HepG2 (cell line): ENCODE data around the gene BBIP1. TPM values are rescaled to one million over a fixed set of nuclear protein-coding genes. Genes with fewer than 3 reads are reported as not detected.

Experiments used
- CBX1 ChIP-seq: IDR thresholded peaks from one replicate; pipeline ENCODE4 v1.6.1; 2016; ENCODE audit warnings: antibody characterized with exemption, low read depth
- CCAR2 ChIP-seq: fragments of 200-400 bp; formaldehyde crosslinking; optimal IDR thresholded peaks from 2 replicates; pipeline ENCODE3; 2018; ENCODE audit warnings: low read depth, mild to moderate bottlenecking, low read length, moderate library complexity
- CERS6 ChIP-seq: sonication (generic); formaldehyde crosslinking; IDR thresholded peaks from 2 replicates; pipeline ENCODE4 v1.5.0; 2020; ENCODE audit warnings: missing genetic modification reagents
- E2F2 ChIP-seq: sonication (generic); formaldehyde crosslinking; IDR thresholded peaks from 2 replicates; pipeline ENCODE4 v1.4.0; 2020; ENCODE audit warnings: missing genetic modification reagents, borderline replicate concordance
- ERF ChIP-seq: IDR thresholded peaks from 2 replicates; pipeline ENCODE4 v1.6.1; 2018; ENCODE audit warnings: missing biosample characterization, missing genetic modification reagents
- ETS1 ChIP-seq: sonication (generic); formaldehyde crosslinking; IDR thresholded peaks from 2 replicates; pipeline ENCODE4 v1.4.0; 2020; ENCODE audit warnings: missing genetic modification reagents
- GABPB1 ChIP-seq: IDR thresholded peaks from 2 replicates; pipeline ENCODE4 v1.6.1; 2016; ENCODE audit warnings: mild to moderate bottlenecking, missing genetic modification reagents, moderate library complexity, missing compliant biosample characterization
- GPN1 ChIP-seq: sonication (generic); formaldehyde crosslinking; IDR thresholded peaks from 2 replicates; pipeline ENCODE4 v1.5.1; 2020; ENCODE audit warnings: missing genetic modification reagents, borderline replicate concordance
- HMG20A ChIP-seq: IDR thresholded peaks from 2 replicates; pipeline ENCODE4 v1.6.1; 2016; ENCODE audit warnings: borderline replicate concordance
- JUNB ChIP-seq: sonication (generic); formaldehyde crosslinking; IDR thresholded peaks from 2 replicates; pipeline ENCODE4 v1.8.0; 2022; ENCODE audit warnings: missing genetic modification reagents, mild to moderate bottlenecking, borderline replicate concordance
- KAT2B ChIP-seq: fragments of 150-350 bp; IDR thresholded peaks from 2 replicates; pipeline ENCODE4 v1.6.1; 2014; ENCODE audit warnings: low read depth, low read length, borderline replicate concordance
- KDM5A ChIP-seq: fragments of 200-600 bp; sonication (generic); IDR thresholded peaks from 2 replicates; pipeline ENCODE4 v1.7.0; 2018; ENCODE audit warnings: antibody characterized with exemption, mild to moderate bottlenecking, low read length, borderline replicate concordance
- MIER3 ChIP-seq: IDR thresholded peaks from 2 replicates; pipeline ENCODE4 v1.6.1; 2016; ENCODE audit warnings: missing compliant biosample characterization, borderline replicate concordance
- PAF1 ChIP-seq: IDR thresholded peaks from 2 replicates; pipeline ENCODE4 v1.6.1; 2016; ENCODE audit warnings: missing genetic modification reagents, missing compliant biosample characterization
- PHF21A ChIP-seq: sonication (generic); formaldehyde crosslinking; IDR thresholded peaks from 2 replicates; pipeline ENCODE4 v1.5.0; 2020; ENCODE audit warnings: mild to moderate bottlenecking, missing genetic modification reagents
- PPARG ChIP-seq: conservative IDR thresholded peaks from 2 replicates; pipeline ENCODE4 v1.6.1; 2016; ENCODE audit warnings: missing biosample characterization, missing genetic modification reagents
- SP5 ChIP-seq: IDR thresholded peaks from 2 replicates; pipeline ENCODE4 v1.6.1; 2016; ENCODE audit warnings: low read depth, borderline replicate concordance
- STAG1 ChIP-seq: sonication (generic); formaldehyde crosslinking; IDR thresholded peaks from 2 replicates; pipeline ENCODE4 v1.4.0; 2020; ENCODE audit warnings: missing genetic modification reagents
- TRAFD1 ChIP-seq: sonication (generic); formaldehyde crosslinking; IDR thresholded peaks from 2 replicates; pipeline ENCODE4 v1.5.1; 2020; ENCODE audit warnings: missing genetic modification reagents, mild to moderate bottlenecking, borderline replicate concordance
- ZFP36L1 ChIP-seq: sonication (generic); formaldehyde crosslinking; IDR thresholded peaks from 2 replicates; pipeline ENCODE4 v1.8.0; 2022; ENCODE audit warnings: mild to moderate bottlenecking, missing genetic modification reagents, moderate library complexity
- ZFP37 ChIP-seq: sonication (generic); formaldehyde crosslinking; IDR thresholded peaks from 2 replicates; pipeline ENCODE4 v1.4.0; 2020; ENCODE audit warnings: missing genetic modification reagents, borderline replicate concordance
- ZNF563 ChIP-seq: sonication (generic); formaldehyde crosslinking; IDR thresholded peaks from 2 replicates; pipeline ENCODE4 v1.8.0; 2022; ENCODE audit warnings: mild to moderate bottlenecking, moderate library complexity, missing genetic modification reagents
- ZNF564 ChIP-seq: sonication (generic); formaldehyde crosslinking; IDR thresholded peaks from 2 replicates; pipeline ENCODE4 v1.8.1; 2023; ENCODE audit warnings: mild to moderate bottlenecking, missing genetic modification reagents
- ZNF644 ChIP-seq: IDR thresholded peaks from 2 replicates; pipeline ENCODE4 v1.6.1; 2016; ENCODE audit warnings: low read depth
- ZNF766 ChIP-seq: sonication (generic); formaldehyde crosslinking; IDR thresholded peaks from 2 replicates; pipeline ENCODE4 v1.5.0; 2020; ENCODE audit warnings: missing genetic modification reagents, borderline replicate concordance
- ZNF777 ChIP-seq: sonication (generic); formaldehyde crosslinking; IDR thresholded peaks from 2 replicates; pipeline ENCODE4 v1.4.0; 2020; ENCODE audit warnings: missing genetic modification reagents
- polyA plus RNA-seq, 8 experiments: library from polyadenylated mRNA; depleted of rRNA in 3 of 8; stranded (reverse) in 7 of 8; unstranded in 1 of 8; fragments of >200 nt; fragmentation: Illumina TruSeq in 4 of 8; extraction: Trizol in 4 of 8; gene quantifications; 2 replicates each; pipeline versions ENCODE4 v1.2.1 to v1.2.3, GENCODE V29; 2011 to 2016; ENCODE audit warnings: low read depth in 4 of 8, missing spikeins in 1 of 8, mixed read lengths in 1 of 8; ENCODE audit not compliant: insufficient read depth in 1 of 8
- total RNA-seq, 5 experiments: library from RNA; depleted of rRNA; stranded (reverse); fragments of >200 nt; fragmentation: Illumina TruSeq; extraction: Trizol; gene quantifications; 2 replicates each; pipeline ENCODE4 v1.2.3, GENCODE V29; 2016; ENCODE audit warnings: low read depth in 1 of 5

BBIP1 gene
- total and polyA plus RNA-seq, 2 of the 13 experiments (the other 11 are each of a cell fraction or from before 2014, with no cell fraction given) = 18.3 to 24.1 TPM

- TF ChIP-seq ETS1 (CRISPR knock-in tag) = no peak
- TF ChIP-seq TRAFD1 (CRISPR knock-in tag) = no peak
- TF ChIP-seq E2F2 (CRISPR knock-in tag) = no peak
- TF ChIP-seq MIER3 (CRISPR knock-in tag) = no peak
- TF ChIP-seq PHF21A (CRISPR knock-in tag) = peak; percentile 25; the same call in 1 of the 2 replicates
- no peak for TF ChIP-seq KDM5A
- no peak; the same call in 1 of the 2 replicates for TF ChIP-seq ERF
- TF ChIP-seq ZFP37 (CRISPR knock-in tag) = no peak
- TF ChIP-seq PPARG (CRISPR knock-in tag) = no peak; the same call in 1 of the 2 replicates
- no peak for TF ChIP-seq GPN1 (CRISPR knock-in tag)
- TF ChIP-seq ZNF766 = peak; percentile 70; the same call in 1 of the 2 replicates
- no peak for TF ChIP-seq SP5 (CRISPR knock-in tag)
- TF ChIP-seq KAT2B = no peak
- TF ChIP-seq GABPB1 (CRISPR knock-in tag) = peak; percentile 86
- no peak for TF ChIP-seq ZNF644
- peak; percentile 4; the same call in 1 of the 2 replicates for TF ChIP-seq HMG20A (CRISPR knock-in tag)
- no peak for TF ChIP-seq CCAR2
- TF ChIP-seq ZNF564 (CRISPR knock-in tag) = peak; percentile 48; the same call in 1 of the 2 replicates
- TF ChIP-seq JUNB = no peak
- TF ChIP-seq PAF1 (CRISPR knock-in tag) = no peak
- TF ChIP-seq CBX1 = no peak
- TF ChIP-seq ZFP36L1 (CRISPR knock-in tag) = no peak; the same call in 1 of the 2 replicates
- TF ChIP-seq CERS6 (CRISPR knock-in tag) = no peak
- 0 out of 2 replicates have a peak, but pooled peaks have one; percentile 44 for TF ChIP-seq ZNF777 (CRISPR knock-in tag)
- TF ChIP-seq STAG1 (CRISPR knock-in tag) = no peak
- peak; percentile 76; the same call in 1 of the 2 replicates for TF ChIP-seq ZNF563 (CRISPR knock-in tag)
Observed at GRCh38 chr10:110872145-110872983, 46.6 kb downstream of the BBIP1 start (continued).
